Neuronal stem cell (in vitro differentiated cells): ENCODE measurements around the gene FAM20A.

Experiments used
- DNase-seq: peaks from one replicate; pipeline ENCODE4 v3.0.0-alpha.2; 2013; ENCODE audit warnings: low spot score
- H2AFZ ChIP-seq: one replicate; pipeline ENCODE4 v1.6.1; 2013; ENCODE audit warnings: mild to moderate bottlenecking, low read length, inconsistent platforms
- H2AK5ac ChIP-seq: 2 replicates; pipeline ENCODE4 v1.6.1; 2013; ENCODE audit warnings: low read depth, mild to moderate bottlenecking, inconsistent platforms, low read length, moderate library complexity, mixed read lengths
- H2BK120ac ChIP-seq: 2 replicates; pipeline ENCODE4 v1.6.1; 2013; ENCODE audit warnings: low read depth, mild to moderate bottlenecking, inconsistent platforms, low read length, moderate library complexity, mixed read lengths
- H2BK12ac ChIP-seq: one replicate; pipeline ENCODE4 v1.6.1; 2013; ENCODE audit warnings: low read length, inconsistent platforms
- H2BK15ac ChIP-seq: 2 replicates; pipeline ENCODE4 v1.6.1; 2013; ENCODE audit warnings: mild to moderate bottlenecking, low read length, inconsistent platforms, mixed read lengths
- H2BK5ac ChIP-seq: one replicate; pipeline ENCODE4 v1.6.1; 2013; ENCODE audit warnings: inconsistent platforms, mild to moderate bottlenecking, low read length, moderate library complexity
- H3K14ac ChIP-seq: one replicate; pipeline ENCODE4 v1.6.1; 2013; ENCODE audit warnings: low read length, inconsistent platforms
- H3K18ac ChIP-seq: 2 replicates; pipeline ENCODE4 v1.6.1; 2013; ENCODE audit warnings: low read length, inconsistent platforms
- H3K23ac ChIP-seq: 2 replicates; pipeline ENCODE4 v1.6.1; 2013; ENCODE audit warnings: low read depth, mild to moderate bottlenecking, mixed read lengths, low read length, inconsistent platforms; ENCODE audit not compliant: poor library complexity
- H3K27ac ChIP-seq: replicated peaks from 3 replicates; pipeline ENCODE4 v1.5.1; 2013; ENCODE audit warnings: low read length, inconsistent platforms
- H3K27me3 ChIP-seq, 3 experiments: 2 replicates each; pipeline ENCODE4 v1.6.1; 2013; ENCODE audit warnings: low read length in 3 of 3, mild to moderate bottlenecking in 2 of 3, inconsistent platforms in 1 of 3, low read depth in 1 of 3, mixed read lengths in 1 of 3, moderate library complexity in 1 of 3; ENCODE audit not compliant: control insufficient read depth in 3 of 3, insufficient read depth in 3 of 3
- H3K36me3 ChIP-seq, 2 donors: replicated peaks in 1 of 2; 2 replicates each; pipeline ENCODE4 v1.6.1; 2013; ENCODE audit warnings: low read length in 2 of 2; ENCODE audit not compliant: control insufficient read depth in 2 of 2, insufficient read depth in 2 of 2
- H3K4ac ChIP-seq: 2 replicates; pipeline ENCODE4 v1.6.1; 2013; ENCODE audit warnings: inconsistent platforms, mild to moderate bottlenecking, low read length, moderate library complexity
- H3K4me1 ChIP-seq, 2 donors: 1 replicate in 1 of 2; 2 replicates in 1 of 2; pipeline ENCODE4 v1.6.1; 2013; ENCODE audit warnings: low read length in 2 of 2, low read depth in 1 of 2; ENCODE audit not compliant: control insufficient read depth in 2 of 2, insufficient read depth in 1 of 2
- H3K4me2 ChIP-seq: one replicate; pipeline ENCODE4 v1.6.1; 2013; ENCODE audit warnings: mild to moderate bottlenecking, low read length, inconsistent platforms; ENCODE audit not compliant: insufficient read depth, poor library complexity, severe bottlenecking
- H3K4me3 ChIP-seq, 2 donors: 2 replicates each; pipeline ENCODE4 v1.5.1; 2013; ENCODE audit warnings: low read length in 2 of 2, mild to moderate bottlenecking in 2 of 2, inconsistent platforms in 1 of 2, moderate library complexity in 1 of 2
- H3K79me1 ChIP-seq: one replicate; pipeline ENCODE4 v1.6.1; 2013; ENCODE audit warnings: low read depth, mild to moderate bottlenecking, inconsistent platforms, low read length, moderate library complexity
- H3K9ac ChIP-seq: one replicate; pipeline ENCODE4 v1.6.1; 2013; ENCODE audit warnings: mild to moderate bottlenecking, low read depth, low read length, inconsistent platforms; ENCODE audit not compliant: poor library complexity
- H3K9me3 ChIP-seq, 2 donors: replicated peaks in 1 of 2; 2 replicates each; pipeline versions ENCODE3 to v1.6.1; 2013; ENCODE audit warnings: low read length in 2 of 2, mild to moderate bottlenecking in 2 of 2, inconsistent platforms in 1 of 2, low read depth in 1 of 2, mixed read lengths in 1 of 2, moderate library complexity in 1 of 2; ENCODE audit not compliant: control insufficient read depth in 2 of 2, insufficient read depth in 1 of 2
- H4K8ac ChIP-seq: one replicate; pipeline ENCODE4 v1.6.1; 2013; ENCODE audit warnings: low read depth, mild to moderate bottlenecking, inconsistent platforms, low read length, moderate library complexity
- H4K91ac ChIP-seq: one replicate; pipeline ENCODE4 v1.6.1; 2013; ENCODE audit warnings: low read length, low read depth, mild to moderate bottlenecking, inconsistent platforms; ENCODE audit not compliant: poor library complexity
- WGBS, 2 donors: extraction: QIAGEN DNeasy Blood & Tissue Kit; methylation state at CpG; one replicate each; pipeline ENCODE4 v1.1.7; 2013; ENCODE audit warnings: missing lambda C conversion rate in 2 of 2, mixed read lengths in 1 of 2; ENCODE audit not compliant: insufficient read length in 2 of 2, insufficient replicate concordance in 1 of 2; ENCODE audit errors: extremely low coverage in 2 of 2; 5-methylcytosine and 5-hydroxymethylcytosine counted together

FAM20A gene

DNA sequence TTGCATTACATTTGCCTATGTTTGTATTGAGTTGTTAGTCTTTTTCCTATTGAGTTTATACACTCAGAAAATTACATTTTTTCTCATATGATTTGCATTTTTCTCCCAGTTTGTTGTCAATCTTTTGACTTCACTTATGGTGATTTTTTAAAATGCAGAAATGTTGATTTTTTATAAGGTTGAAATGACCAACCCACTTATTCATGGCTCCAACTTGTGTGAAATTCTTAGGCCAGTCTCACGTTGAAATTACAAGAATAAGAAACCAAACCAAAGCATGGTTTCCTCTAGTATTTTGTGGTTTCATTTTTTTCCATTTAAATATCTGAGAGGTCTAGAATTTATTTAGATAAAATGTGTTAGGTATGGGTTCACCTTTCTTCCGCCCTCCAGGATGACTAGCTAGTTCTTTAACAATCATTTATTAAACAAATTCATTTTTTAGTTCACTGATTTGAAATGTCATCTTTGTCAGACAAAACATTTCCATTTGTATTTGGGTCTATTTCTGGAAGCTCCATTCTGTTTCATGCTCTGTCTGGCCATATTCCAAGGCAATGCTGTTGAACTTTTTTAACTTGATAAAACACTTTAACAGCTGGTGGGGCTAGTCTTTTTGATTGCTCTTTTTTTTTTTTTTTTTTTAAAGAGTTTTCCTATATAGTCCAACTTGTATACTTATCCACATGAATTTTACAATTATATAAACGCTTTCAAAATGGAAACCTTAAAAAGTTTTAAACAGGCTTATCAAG is 40.0 kb downstream of the FAM20A start:
- no CpG with 5 or more reads among the region's 3 CpGs for WGBS, 2 donors
- Histone ChIP-seq H2AK5ac (no peak overlapping the region), H3K14ac (no peak overlapping the region), H3K18ac (no peak overlapping the region), H3K4ac (no peak overlapping the region), H2BK120ac (no peak overlapping the region), H4K91ac (no peak overlapping the region), H3K9ac (no peak overlapping the region), H3K27me3 (peaks cover 0 to 12% (median 0%) of the 10 kb centered on the region in 3 experiments), H2BK12ac (no peak overlapping the region), H4K8ac (no peak overlapping the region), H3K27ac (no peak overlapping the region), H3K36me3 (no peaks in the 10 kb centered on the region), H2BK5ac (no peak overlapping the region), H3K4me2 (no peak overlapping the region), H2AFZ (no peak overlapping the region), H3K9me3 (no peaks in the 10 kb centered on the region), H3K4me1 (peaks cover 6 to 8% of the 10 kb centered on the region in 2 donors), H2BK15ac (no peak overlapping the region), H3K23ac (no peak overlapping the region), H3K4me3 (no peak overlapping the region), H3K79me1 (no peaks in the 10 kb centered on the region)
- DNase-seq: no peak

DNA sequence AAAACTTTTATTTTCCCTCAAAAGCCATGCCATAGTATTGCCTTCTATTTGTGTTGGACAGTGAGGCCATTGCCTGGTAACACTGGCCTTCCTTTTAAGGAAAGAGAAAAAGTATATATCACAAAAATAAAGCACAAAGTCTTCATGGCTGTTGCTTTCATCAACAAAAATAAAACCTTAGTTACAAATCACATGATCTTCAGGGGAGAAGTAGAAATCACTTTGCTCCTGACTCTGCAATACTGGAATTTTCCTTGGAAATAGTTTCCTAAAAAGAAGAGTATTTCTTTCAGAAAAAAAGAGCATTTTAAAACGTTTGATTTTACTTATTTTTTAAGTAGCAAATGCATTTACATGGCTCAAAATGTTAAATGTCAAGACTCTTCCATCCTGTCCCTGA is 41.9 kb downstream of the FAM20A start:
- Histone ChIP-seq H2BK5ac (no peak overlapping the region), H3K23ac (no peak overlapping the region), H3K27me3 (peaks cover 0 to 5% (median 0%) of the 10 kb centered on the region in 3 experiments), H3K4ac (no peak overlapping the region), H3K4me3 (no peak overlapping the region), H3K14ac (no peak overlapping the region), H2BK12ac (no peak overlapping the region), H3K27ac (no peak overlapping the region), H3K18ac (no peak overlapping the region), H3K4me2 (no peak overlapping the region), H3K4me1 (peaks cover 6 to 8% of the 10 kb centered on the region in 2 donors), H2AFZ (no peak overlapping the region), H3K9ac (no peak overlapping the region), H3K36me3 (no peaks in the 10 kb centered on the region), H4K8ac (no peak overlapping the region), H4K91ac (no peak overlapping the region), H2BK15ac (no peak overlapping the region), H3K9me3 (no peaks in the 10 kb centered on the region), H2AK5ac (no peak overlapping the region), H2BK120ac (no peak overlapping the region), H3K79me1 (no peaks in the 10 kb centered on the region)
- no peak for DNase-seq
- WGBS, 2 donors: no CpG with 5 or more reads among the region's 1 CpG

DNA sequence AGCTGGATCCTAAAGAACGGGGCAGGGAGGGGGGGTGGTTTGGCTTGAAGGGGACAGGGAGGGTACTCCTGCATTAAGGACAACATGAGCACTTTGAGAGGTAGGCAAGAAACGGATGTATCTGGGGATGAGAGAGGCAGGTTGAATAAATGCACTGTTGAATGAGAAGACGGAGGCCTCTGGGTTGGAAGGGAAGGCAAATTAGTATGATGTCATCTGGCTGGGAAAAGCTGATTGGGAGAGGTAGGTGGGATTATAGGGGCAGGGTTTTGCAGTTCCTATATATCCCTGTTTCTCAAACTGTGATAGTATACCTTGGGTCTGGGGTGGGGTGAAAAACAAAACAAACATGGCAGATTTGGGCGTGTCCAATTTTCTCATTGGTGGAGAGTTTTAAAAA is 44.6 kb downstream of the FAM20A start:
- no peak overlapping the region for H3K4ac ChIP-seq
- H3K23ac ChIP-seq: no peak overlapping the region
- no peak overlapping the region for H3K4me2 ChIP-seq
- peaks cover 0 to 1% of the 10 kb centered on the region in 2 donors for H3K9me3 ChIP-seq
- no peak overlapping the region for H3K27ac ChIP-seq
- DNase-seq: no peak
- no peak overlapping the region for H2BK5ac ChIP-seq
- H4K8ac ChIP-seq: no peak overlapping the region
- H3K18ac ChIP-seq: no peak overlapping the region
- no peaks in the 10 kb centered on the region for H3K36me3 ChIP-seq
- H3K4me1 ChIP-seq: peaks cover 6 to 8% of the 10 kb centered on the region in 2 donors
- peaks cover 0 to 5% (median 0%) of the 10 kb centered on the region in 3 experiments for H3K27me3 ChIP-seq
- H2BK15ac ChIP-seq: no peak overlapping the region
- H2BK12ac ChIP-seq: no peak overlapping the region
- H3K9ac ChIP-seq: no peak overlapping the region
- H2AK5ac ChIP-seq: no peak overlapping the region
- no peak overlapping the region for H3K4me3 ChIP-seq
- no CpG with 5 or more reads among the region's 4 CpGs for WGBS, 2 donors
- H2AFZ ChIP-seq: no peak overlapping the region
- H3K14ac ChIP-seq: no peak overlapping the region
- no peak overlapping the region for H2BK120ac ChIP-seq
- no peak overlapping the region for H4K91ac ChIP-seq
- H3K79me1 ChIP-seq: peaks cover 2% of the 10 kb centered on the region

DNA sequence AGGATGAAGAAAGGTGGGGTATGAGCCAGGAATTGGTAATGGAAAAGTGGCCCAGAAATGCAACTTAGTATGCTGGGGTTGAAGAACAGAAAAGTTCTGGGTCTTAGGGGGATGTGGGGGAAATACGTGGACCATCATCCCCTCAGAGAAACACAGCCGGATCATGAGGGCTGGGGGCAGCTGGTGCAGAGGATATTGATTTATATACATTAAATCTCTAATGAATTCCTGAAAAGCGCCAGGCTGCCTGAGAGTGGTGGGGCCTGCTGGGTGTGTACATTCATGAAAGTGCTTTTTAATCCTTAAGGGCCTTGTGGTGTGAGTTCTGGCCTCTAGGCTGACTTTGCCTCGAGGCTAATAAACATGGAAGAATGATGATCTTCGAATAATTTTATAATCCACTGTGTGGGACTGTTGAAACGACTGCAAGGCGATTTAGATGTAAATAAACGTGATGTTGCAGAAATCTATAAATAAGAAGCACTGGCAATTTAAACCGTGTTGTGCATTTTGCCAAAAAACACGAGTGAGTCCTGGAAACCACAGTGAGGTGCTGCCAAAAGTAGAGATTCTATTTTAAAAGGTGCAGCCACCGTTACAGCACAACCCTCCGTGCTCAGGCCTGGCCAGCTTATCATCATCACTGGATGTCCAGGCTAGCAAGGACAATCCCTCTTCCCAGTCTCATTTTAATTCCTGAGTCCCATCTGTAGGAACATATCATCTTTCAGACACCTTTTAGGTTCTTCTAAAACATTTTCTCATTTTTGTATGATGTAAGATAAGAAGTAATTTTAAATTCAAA is 56.9 kb downstream of the FAM20A start:
- no peaks in the 10 kb centered on the region for H3K79me1 ChIP-seq
- no peaks in the 10 kb centered on the region for H3K4me1 ChIP-seq
- H4K91ac ChIP-seq: no peak overlapping the region
- peaks cover 6 to 17% of the 10 kb centered on the region in 2 donors for H3K36me3 ChIP-seq
- H2AFZ ChIP-seq: no peak overlapping the region
- H2BK12ac ChIP-seq: no peak overlapping the region
- no peak overlapping the region for H3K9ac ChIP-seq
- H2BK5ac ChIP-seq: no peak overlapping the region
- H3K27ac ChIP-seq: no peak overlapping the region
- H3K27me3 ChIP-seq: no peaks in the 10 kb centered on the region
- no peak for DNase-seq
- H2AK5ac ChIP-seq: no peak overlapping the region
- H3K4me3 ChIP-seq: no peak overlapping the region
- H3K14ac ChIP-seq: no peak overlapping the region
- no peak overlapping the region for H3K4me2 ChIP-seq
- WGBS, 2 donors: no CpG with 5 or more reads among the region's 12 CpGs
- no peak overlapping the region for H3K23ac ChIP-seq
- H3K18ac ChIP-seq: no peak overlapping the region
- H2BK15ac ChIP-seq: no peak overlapping the region
- H3K9me3 ChIP-seq: no peaks in the 10 kb centered on the region
- no peak overlapping the region for H2BK120ac ChIP-seq
- H3K4ac ChIP-seq: no peak overlapping the region
- no peak overlapping the region for H4K8ac ChIP-seq
